ENCODE data around the gene EDC4.
"Not testable (repeated sequence)": the region's sequence is repeated elsewhere in the genome, so short reads cannot be mapped to it uniquely, and the experiment has no call there.

The EDC4 gene

GRCh38 chr16:67909056-67909742 is 36.3 kb downstream of the EDC4 start:
- no peak for DNase-seq (ENCODE audit: low spot score)

GRCh38 chr16:67910158-67910557 is 37.3 kb downstream of the EDC4 start:
- no peak for DNase-seq (ENCODE audit: low spot score)

- no peak for DNase-seq (ENCODE audit: low spot score)
These were observed 42.1 kb downstream of the EDC4 start for GRCh38 chr16:67914758-67915495.

GRCh38 chr16:67915496-67915769 is 42.6 kb downstream of the EDC4 start:
- not testable (repeated sequence) for DNase-seq (ENCODE audit: low spot score)

GRCh38 chr16:67915831-67916723 is 43.2 kb downstream of the EDC4 start:
- DNase-seq (ENCODE audit: low spot score), result no peak

GRCh38 chr16:67917140-67917851 is 44.4 kb downstream of the EDC4 start:
- DNase-seq (ENCODE audit: low spot score), result no peak

- peak; percentile 51 for DNase-seq (ENCODE audit: low spot score)
These were observed 45.0 kb downstream of the EDC4 start for GRCh38 chr16:67917852-67918236.

- DNase-seq (ENCODE audit: low spot score), result no peak
These were observed 46.9 kb downstream of the EDC4 start for GRCh38 chr16:67919622-67920221.

- no peak for DNase-seq (ENCODE audit: low spot score)
These were observed 49.4 kb downstream of the EDC4 start for GRCh38 chr16:67922221-67922620.

- no peak for DNase-seq (ENCODE audit: low spot score)
These were observed 49.9 kb downstream of the EDC4 start for GRCh38 chr16:67922740-67923139.

GRCh38 chr16:67923414-67924116 is 50.7 kb downstream of the EDC4 start:
- no peak for DNase-seq (ENCODE audit: low spot score)

- no peak for DNase-seq (ENCODE audit: low spot score)
These were observed 51.5 kb downstream of the EDC4 start for GRCh38 chr16:67924140-67924906.

- DNase-seq (ENCODE audit: low spot score), result no peak
These were observed 53.4 kb downstream of the EDC4 start for GRCh38 chr16:67926181-67926750.

- no peak for DNase-seq (ENCODE audit: low spot score)
These were observed 54.5 kb downstream of the EDC4 start for GRCh38 chr16:67927131-67927941.

- DNase-seq (ENCODE audit: low spot score), result no peak
These were observed 55.3 kb downstream of the EDC4 start for GRCh38 chr16:67928147-67928546.

- DNase-seq (ENCODE audit: low spot score), result peak; percentile 53
These were observed 55.9 kb downstream of the EDC4 start for GRCh38 chr16:67928561-67929364.

GRCh38 chr16:67930191-67930590 is 57.3 kb downstream of the EDC4 start:
- no peak for DNase-seq (ENCODE audit: low spot score)

GRCh38 chr16:67930678-67931211 is 57.9 kb downstream of the EDC4 start:
- DNase-seq (ENCODE audit: low spot score), result no peak

All from SW480 (cell line).